GM21526 (cell line): ENCODE data around the gene CD68.
"Not testable (repeated sequence)": the region's sequence is repeated elsewhere in the genome, so short reads cannot be mapped to it uniquely, and the experiment has no call there.

Experiments
- ATAC-seq: cut with Tn5 transposase; IDR thresholded peaks from one replicate; pipeline ENCODE4 v1.9.1; 2021; ENCODE audit warnings: moderate library complexity; ENCODE audit not compliant: unreplicated experiment, low FRiP score

CD68 gene

GRCh38 chr17:7611635-7612293 is 32.3 kb downstream of the CD68 start:
- no peak for ATAC-seq

- no peak for ATAC-seq
Observed at GRCh38 chr17:7612294-7612640, 32.8 kb downstream of the CD68 start.

- ATAC-seq, result no peak
Observed at GRCh38 chr17:7613769-7614424, 34.5 kb downstream of the CD68 start.

GRCh38 chr17:7614425-7615264 is 35.2 kb downstream of the CD68 start, which contains the start of gene FXR2:
Gene FXR2 (minus strand): TSS chr17:7614897. CDS start chr17:7614532, 365 bp downstream.
- peak; percentile 78 for ATAC-seq

GRCh38 chr17:7615265-7615747 is 35.9 kb downstream of the CD68 start:
- no peak for ATAC-seq

- no peak for ATAC-seq
Observed at GRCh38 chr17:7618608-7619007, 39.2 kb downstream of the CD68 start.

GRCh38 chr17:7620835-7621234 is 41.4 kb downstream of the CD68 start:
- no peak for ATAC-seq

GRCh38 chr17:7623661-7624060 is 44.2 kb downstream of the CD68 start:
- no peak for ATAC-seq

- not testable (repeated sequence) for ATAC-seq
Observed at GRCh38 chr17:7625749-7626148, 46.3 kb downstream of the CD68 start.

- ATAC-seq, result no peak
Observed at GRCh38 chr17:7626307-7626706, 46.9 kb downstream of the CD68 start.

- ATAC-seq, result no peak
Observed at GRCh38 chr17:7626956-7627249, 47.5 kb downstream of the CD68 start.

- peak; percentile 68 for ATAC-seq
Observed at GRCh38 chr17:7627250-7628121, 48.0 kb downstream of the CD68 start, which contains the start of gene SAT2. Gene SAT2 (minus strand): TSS chr17:7627821. CDS start chr17:7627635, 186 bp downstream.

- no peak for ATAC-seq
Observed at GRCh38 chr17:7629939-7630571, 50.6 kb downstream of the CD68 start, which contains the start of gene SHBG. Gene SHBG (plus strand): TSS chr17:7630135. CDS start chr17:7630173, 38 bp downstream.
